ENCODE data around the gene TIAM2. TPM values are rescaled to one million over a fixed set of nuclear protein-coding genes. Genes with fewer than 3 reads are reported as not detected.

The TIAM2 gene
- total RNA-seq, 1 donor from 2014 or later = 21.1 TPM

DNA sequence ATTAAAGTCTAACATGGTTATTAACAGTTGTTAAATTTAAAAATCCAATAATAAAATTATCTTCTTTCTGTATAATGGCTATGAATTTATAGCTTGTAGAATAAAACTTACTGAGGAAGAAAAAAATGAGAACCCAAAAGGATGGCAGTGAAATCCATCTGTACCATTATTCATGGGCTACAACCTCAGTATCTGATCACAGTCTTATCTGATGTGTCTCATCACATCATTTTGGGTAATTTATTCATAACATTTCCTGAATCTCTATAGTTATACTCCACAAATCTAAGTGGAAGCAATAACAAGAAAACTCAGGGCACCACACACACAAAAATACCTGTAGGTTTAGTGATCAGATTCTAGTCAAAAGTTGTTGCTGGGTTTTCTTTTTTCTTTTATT is 276.0 kb downstream of the TIAM2 start:
- no peak overlapping the region for H3K4me3 Mint-ChIP-seq (ENCODE audit: unreplicated experiment)
- no peaks in the 10 kb centered on the region for H3K9me3 Mint-ChIP-seq (ENCODE audit: unreplicated experiment)
- peaks cover 10% of the 10 kb centered on the region for H3K36me3 Mint-ChIP-seq (ENCODE audit: low read depth, unreplicated experiment)
- no peak for DNase-seq (ENCODE audit: low spot score)
- TF ChIP-seq, protein P1, sequence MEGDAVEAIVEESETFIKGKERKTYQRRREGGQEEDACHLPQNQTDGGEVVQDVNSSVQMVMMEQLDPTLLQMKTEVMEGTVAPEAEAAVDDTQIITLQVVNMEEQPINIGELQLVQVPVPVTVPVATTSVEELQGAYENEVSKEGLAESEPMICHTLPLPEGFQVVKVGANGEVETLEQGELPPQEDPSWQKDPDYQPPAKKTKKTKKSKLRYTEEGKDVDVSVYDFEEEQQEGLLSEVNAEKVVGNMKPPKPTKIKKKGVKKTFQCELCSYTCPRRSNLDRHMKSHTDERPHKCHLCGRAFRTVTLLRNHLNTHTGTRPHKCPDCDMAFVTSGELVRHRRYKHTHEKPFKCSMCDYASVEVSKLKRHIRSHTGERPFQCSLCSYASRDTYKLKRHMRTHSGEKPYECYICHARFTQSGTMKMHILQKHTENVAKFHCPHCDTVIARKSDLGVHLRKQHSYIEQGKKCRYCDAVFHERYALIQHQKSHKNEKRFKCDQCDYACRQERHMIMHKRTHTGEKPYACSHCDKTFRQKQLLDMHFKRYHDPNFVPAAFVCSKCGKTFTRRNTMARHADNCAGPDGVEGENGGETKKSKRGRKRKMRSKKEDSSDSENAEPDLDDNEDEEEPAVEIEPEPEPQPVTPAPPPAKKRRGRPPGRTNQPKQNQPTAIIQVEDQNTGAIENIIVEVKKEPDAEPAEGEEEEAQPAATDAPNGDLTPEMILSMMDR (IDR thresholded peaks at IDR 0.05; ENCODE audit: unreplicated experiment) = no peak
- peaks cover 42% of the 10 kb centered on the region for H3K4me1 Mint-ChIP-seq (ENCODE audit: unreplicated experiment)
- H3K27me3 Mint-ChIP-seq (ENCODE audit: unreplicated experiment) = no peaks in the 10 kb centered on the region
- H3K27ac Mint-ChIP-seq (ENCODE audit: unreplicated experiment) = peak overlapping the region; percentile 94

DNA sequence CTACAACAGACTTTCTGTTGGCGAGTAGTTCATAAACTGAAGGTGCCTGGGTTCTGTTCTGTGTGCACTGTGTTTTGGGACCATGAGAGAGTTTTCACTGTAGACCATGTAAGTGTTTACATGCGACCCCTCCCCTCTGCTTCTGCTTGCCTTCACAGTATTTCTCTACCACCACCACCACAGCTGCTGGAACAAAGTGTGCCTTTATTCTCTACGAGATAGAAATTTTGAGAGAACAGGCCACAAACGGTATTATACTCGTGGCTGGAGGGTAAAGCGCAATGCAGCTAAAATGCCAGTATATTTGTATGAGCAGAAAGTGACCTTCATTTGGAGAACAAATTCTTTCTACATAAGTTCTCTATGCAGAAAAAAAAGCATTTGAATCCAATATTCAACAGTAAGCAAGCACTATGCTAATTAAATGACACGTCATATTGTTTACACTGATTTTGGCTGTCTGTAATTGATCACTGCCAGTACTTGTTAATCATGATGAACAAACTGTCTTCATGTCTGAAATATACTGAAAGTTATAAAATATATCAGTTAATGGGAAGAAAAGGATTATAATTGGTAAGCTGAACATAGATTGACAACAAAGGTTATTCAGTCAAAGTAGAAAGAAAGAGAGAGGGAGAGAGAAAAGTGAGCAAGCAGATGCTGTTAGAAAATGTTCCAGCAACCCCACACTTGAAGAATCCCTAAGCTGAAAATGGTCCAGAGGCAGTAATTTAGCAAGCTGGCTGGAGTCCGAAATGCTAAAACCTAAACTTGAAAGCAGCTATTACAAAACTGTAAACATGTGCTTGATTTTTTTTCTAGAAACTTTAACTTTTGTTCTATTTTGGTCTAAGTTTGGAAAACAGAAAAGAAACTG is 277.5 kb downstream of the TIAM2 start:
- Mint-ChIP-seq H3K9me3 (ENCODE audit: unreplicated experiment) (no peaks in the 10 kb centered on the region), H3K36me3 (ENCODE audit: low read depth, unreplicated experiment) (peaks cover 10% of the 10 kb centered on the region), H3K4me3 (ENCODE audit: unreplicated experiment) (no peak overlapping the region), H3K4me1 (ENCODE audit: unreplicated experiment) (peaks cover 42% of the 10 kb centered on the region), H3K27ac (ENCODE audit: unreplicated experiment) (peak overlapping the region; percentile 99), H3K27me3 (ENCODE audit: unreplicated experiment) (no peaks in the 10 kb centered on the region)
- TF ChIP-seq, protein P1 (IDR thresholded peaks at IDR 0.05; ENCODE audit: unreplicated experiment) = no peak
- no peak for DNase-seq (ENCODE audit: low spot score)

DNA sequence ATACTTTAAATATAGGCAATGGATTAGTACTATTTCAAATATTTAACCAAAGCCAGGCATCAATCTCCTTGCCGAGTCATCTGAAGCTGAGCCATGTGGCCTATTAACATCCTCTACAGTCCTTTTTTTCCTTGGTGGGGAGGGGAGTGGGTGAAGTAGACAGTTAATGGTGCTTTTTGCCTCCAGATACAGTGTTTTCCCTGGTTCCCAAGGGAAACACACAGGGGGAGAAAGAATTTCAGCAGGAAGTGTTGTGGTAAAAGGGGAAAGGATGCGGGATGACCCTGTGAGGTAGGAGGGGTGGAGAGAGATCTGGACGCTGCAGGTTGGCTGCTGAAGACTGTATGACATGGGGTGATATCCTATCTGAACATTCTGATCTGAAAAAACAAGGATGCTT is 278.3 kb downstream of the TIAM2 start:
- Mint-ChIP-seq H3K9me3 (ENCODE audit: unreplicated experiment) (no peaks in the 10 kb centered on the region), H3K4me1 (ENCODE audit: unreplicated experiment) (peaks cover 37% of the 10 kb centered on the region), H3K27me3 (ENCODE audit: unreplicated experiment) (no peaks in the 10 kb centered on the region), H3K36me3 (ENCODE audit: low read depth, unreplicated experiment) (peaks cover 10% of the 10 kb centered on the region), H3K27ac (ENCODE audit: unreplicated experiment) (peak overlapping the region; percentile 99), H3K4me3 (ENCODE audit: unreplicated experiment) (peak overlapping the region; percentile 33)
- DNase-seq (ENCODE audit: low spot score) = peak; percentile 52
- TF ChIP-seq, protein P1 (IDR thresholded peaks at IDR 0.05; ENCODE audit: unreplicated experiment) = no peak

DNA sequence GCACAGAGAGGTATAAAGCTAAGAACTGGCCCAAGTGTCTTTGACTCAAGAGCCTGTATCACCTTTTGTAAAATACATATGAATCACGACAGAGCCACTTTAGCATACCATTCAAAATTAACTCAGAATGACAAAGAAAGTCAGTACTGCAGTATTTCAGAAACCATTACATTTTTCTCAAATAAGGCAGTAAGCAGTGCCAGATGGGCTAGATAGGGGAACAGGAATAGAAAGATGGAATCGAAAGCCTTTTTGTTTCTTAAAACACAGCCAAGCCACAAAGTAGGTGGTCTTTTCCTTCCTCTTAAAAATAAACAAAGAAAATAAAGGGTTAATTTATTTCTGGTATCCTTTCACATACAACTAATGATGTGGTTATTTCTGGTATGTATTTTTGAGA is 279.0 kb downstream of the TIAM2 start:
- no peak overlapping the region for H3K4me3 Mint-ChIP-seq (ENCODE audit: unreplicated experiment)
- no peak for DNase-seq (ENCODE audit: low spot score)
- TF ChIP-seq, protein P1 (IDR thresholded peaks at IDR 0.05; ENCODE audit: unreplicated experiment) = no peak
- H3K27me3 Mint-ChIP-seq (ENCODE audit: unreplicated experiment) = no peaks in the 10 kb centered on the region
- peaks cover 13% of the 10 kb centered on the region for H3K36me3 Mint-ChIP-seq (ENCODE audit: low read depth, unreplicated experiment)
- peaks cover 37% of the 10 kb centered on the region for H3K4me1 Mint-ChIP-seq (ENCODE audit: unreplicated experiment)
- peak overlapping the region; percentile 99 for H3K27ac Mint-ChIP-seq (ENCODE audit: unreplicated experiment)
- no peaks in the 10 kb centered on the region for H3K9me3 Mint-ChIP-seq (ENCODE audit: unreplicated experiment)

DNA sequence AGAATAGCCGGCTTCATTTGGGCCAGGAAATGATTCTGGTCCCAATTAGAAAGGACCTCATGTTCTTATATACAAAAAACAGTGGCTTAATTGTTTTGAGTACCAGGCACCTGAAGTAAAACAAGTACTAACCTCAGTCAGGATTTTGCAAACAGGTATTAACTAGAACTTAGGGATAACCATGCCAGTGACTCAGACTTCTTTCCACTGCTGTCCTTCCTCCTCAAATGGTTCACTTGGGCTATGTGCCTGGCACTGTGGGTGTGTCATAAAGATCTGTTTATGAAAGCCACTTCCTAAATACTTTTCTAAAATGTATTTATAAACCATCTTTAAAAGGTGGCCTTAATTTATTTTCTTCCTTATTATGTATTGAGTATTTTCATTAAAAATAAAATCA is 279.4 kb downstream of the TIAM2 start:
- H3K36me3 Mint-ChIP-seq (ENCODE audit: low read depth, unreplicated experiment) = peaks cover 17% of the 10 kb centered on the region
- H3K4me3 Mint-ChIP-seq (ENCODE audit: unreplicated experiment) = no peak overlapping the region
- no peak for DNase-seq (ENCODE audit: low spot score)
- peaks cover 37% of the 10 kb centered on the region for H3K4me1 Mint-ChIP-seq (ENCODE audit: unreplicated experiment)
- peak overlapping the region; percentile 99 for H3K27ac Mint-ChIP-seq (ENCODE audit: unreplicated experiment)
- TF ChIP-seq, protein P1 (IDR thresholded peaks at IDR 0.05; ENCODE audit: unreplicated experiment) = no peak
- H3K9me3 Mint-ChIP-seq (ENCODE audit: unreplicated experiment) = no peaks in the 10 kb centered on the region
- no peaks in the 10 kb centered on the region for H3K27me3 Mint-ChIP-seq (ENCODE audit: unreplicated experiment)

Measured in endothelial cell (in vitro differentiated cells).